ENCODE data around the gene KRT3.

Gene KRT3

GRCh38 chr12:52806821-52807543 lies 11.1 kb upstream of the KRT3 start:
- Histone ChIP-seq H3K4me3 (ENCODE audit: low read depth, low read length) (no peak overlapping the region), H3K4me1 (ENCODE audit: control insufficient read depth, insufficient read depth, low read length) (no peaks in the 10 kb centered on the region; the same call in 1 of the 2 replicates), H3K27ac (ENCODE audit: extremely low read depth, low read depth, low read length) (no peak overlapping the region), H3K36me3 (ENCODE audit: control insufficient read depth in 2 of 2, insufficient read depth in 1 of 2, low read length in 2 of 2) (no peaks in the 10 kb centered on the region), H3K9me3 (ENCODE audit: control insufficient read depth, insufficient read depth, low read depth, low read length) (no peaks in the 10 kb centered on the region)
- CTCF ChIA-PET, result interaction anchor here (0.6 to 1.5 kb wide), 2 partner anchors 73 to 635 kb away, joined by 3 to 6 read pairs; no protein-coding TSS in a partner anchor
- TF ChIP-seq ZNF324 (tag by site-specific recombination; IDR thresholded peaks at IDR 0.05) (no peak), ZNF169 (tag by site-specific recombination; IDR thresholded peaks at IDR 0.05) (no peak), ZNF549 (tag by site-specific recombination; IDR thresholded peaks at IDR 0.05) (no peak), ZNF146 (tag by site-specific recombination; IDR thresholded peaks at IDR 0.05) (no peak)
- POLR2A ChIA-PET, result interaction anchor here (0.6 kb wide), 1 partner anchor 149 kb away, joined by 4 read pairs; no protein-coding TSS in a partner anchor

GRCh38 chr12:52806169-52806811 lies 10.4 kb upstream of the KRT3 start:
- no peak overlapping the region for H3K27ac ChIP-seq (ENCODE audit: extremely low read depth, low read depth, low read length)
- H3K4me1 ChIP-seq (ENCODE audit: control insufficient read depth, insufficient read depth, low read length), result no peaks in the 10 kb centered on the region; the same call in 1 of the 2 replicates
- ChIA-PET POLR2A (no interaction called here), CTCF (no interaction called here)
- no peaks in the 10 kb centered on the region for H3K9me3 ChIP-seq (ENCODE audit: control insufficient read depth, insufficient read depth, low read depth, low read length)
- no peaks in the 10 kb centered on the region for H3K36me3 ChIP-seq (ENCODE audit: control insufficient read depth in 2 of 2, insufficient read depth in 1 of 2, low read length in 2 of 2)
- no peak overlapping the region for H3K4me3 ChIP-seq (ENCODE audit: low read depth, low read length)
- TF ChIP-seq ZNF121 (tag by site-specific recombination; IDR thresholded peaks at IDR 0.05) (no peak), ZBTB8A (tag by site-specific recombination; IDR thresholded peaks at IDR 0.05) (no peak), SETDB1 (IDR thresholded peaks at IDR 0.05; ENCODE audit: insufficient read length, low read length) (no peak), ZNF174 (tag by site-specific recombination; IDR thresholded peaks at IDR 0.05) (no peak), ZNF670 (tag by site-specific recombination; IDR thresholded peaks at IDR 0.05; ENCODE audit: low read depth) (no peak), ZNF132 (tag by site-specific recombination; IDR thresholded peaks at IDR 0.05; ENCODE audit: borderline replicate concordance) (no peak), HOXD13 (CRISPR knock-in tag; IDR thresholded peaks at IDR 0.05; ENCODE audit: borderline replicate concordance) (no peak), ZXDB (tag by site-specific recombination; IDR thresholded peaks at IDR 0.05) (no peak), ZNF549 (tag by site-specific recombination; IDR thresholded peaks at IDR 0.05) (no peak), ZNF10 (tag by site-specific recombination; IDR thresholded peaks at IDR 0.05) (no peak), ZNF391 (tag by site-specific recombination; IDR thresholded peaks at IDR 0.05; ENCODE audit: borderline replicate concordance, low read depth) (no peak), ZNF394 (tag by site-specific recombination; IDR thresholded peaks at IDR 0.05; ENCODE audit: borderline replicate concordance) (no peak), ZFP37 (tag by site-specific recombination; IDR thresholded peaks at IDR 0.05) (no peak)

- ChIA-PET CTCF (no interaction called here), POLR2A (no interaction called here)
- no peak overlapping the region for H3K4me3 ChIP-seq (ENCODE audit: low read depth, low read length)
- no peak for TF ChIP-seq ZSCAN23 (tag by site-specific recombination; IDR thresholded peaks at IDR 0.05)
- TF ChIP-seq ZBTB1 (tag by site-specific recombination; IDR thresholded peaks at IDR 0.05), result no peak
- no peak for TF ChIP-seq HOXC10 (CRISPR knock-in tag; IDR thresholded peaks at IDR 0.05)
- no peak for TF ChIP-seq ZSCAN4 (tag by site-specific recombination; IDR thresholded peaks at IDR 0.05)
- H3K4me1 ChIP-seq (ENCODE audit: control insufficient read depth, insufficient read depth, low read length), result no peaks in the 10 kb centered on the region; the same call in 1 of the 2 replicates
- no peaks in the 10 kb centered on the region for H3K36me3 ChIP-seq (ENCODE audit: control insufficient read depth in 2 of 2, insufficient read depth in 1 of 2, low read length in 2 of 2)
- no peaks in the 10 kb centered on the region for H3K9me3 ChIP-seq (ENCODE audit: control insufficient read depth, insufficient read depth, low read depth, low read length)
- H3K27ac ChIP-seq (ENCODE audit: extremely low read depth, low read depth, low read length), result no peak overlapping the region
These were observed 9.8 kb upstream of the KRT3 start for GRCh38 chr12:52805739-52806138.
